Measurements from ENCODE around the gene DCLK1. TPM values are rescaled to one million over a fixed set of nuclear protein-coding genes. Genes with fewer than 3 reads are reported as not detected.

DCLK1 gene
- total RNA-seq, 5 donors from 2014 or later (not counting 1 experiment from before 2014, with no cell fraction given), result 0.03 to 0.09 TPM; not detected in 3

DNA sequence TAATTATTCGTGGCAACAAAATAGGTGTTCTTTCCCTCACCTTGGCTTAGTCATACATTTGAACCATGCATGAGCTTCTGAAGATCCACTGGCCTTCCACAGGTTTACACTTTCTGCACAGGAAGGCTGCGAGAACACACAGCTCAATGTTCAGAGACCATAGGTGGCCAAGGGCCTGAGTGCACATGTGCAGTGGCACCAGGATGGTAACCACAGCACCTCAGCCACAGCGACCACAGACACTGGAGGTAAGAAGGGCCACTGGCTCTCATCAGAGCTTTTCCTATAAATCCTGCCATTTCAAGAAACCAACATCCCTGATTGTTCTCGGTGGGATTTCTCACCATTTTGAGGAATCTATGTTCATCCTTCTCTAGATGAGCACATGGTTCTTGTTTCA lies 1.6 kb downstream of the DCLK1 start:
- no peak for ATAC-seq (replicated peaks in 1 of 4)
- Histone ChIP-seq H3K27me3 (replicated peaks in 1 of 2; ENCODE audit: control insufficient read depth in 2 of 2, extremely low read depth in 1 of 2, insufficient read depth in 2 of 2, low read length in 1 of 2) (peaks cover 19 to 23% of the 10 kb centered on the region in 2 experiments), H3K4me3 (ENCODE audit: control insufficient read depth in 1 of 2, extremely low read depth in 1 of 2, low read length in 1 of 2) (no peak overlapping the region), H3K4me1 (ENCODE audit: control insufficient read depth in 1 of 2, extremely low read depth in 1 of 2, insufficient read depth in 2 of 2, low read length in 2 of 2) (no peaks in the 10 kb centered on the region), H3K27ac (ENCODE audit: low read length) (no peak overlapping the region), H3K36me3 (ENCODE audit: control insufficient read depth in 2 of 2, extremely low read depth in 1 of 2, insufficient read depth in 1 of 2, low read length in 1 of 2) (no peaks in the 10 kb centered on the region), H3K9me3 (no peaks in the 10 kb centered on the region)
- no peak for DNase-seq
- peaks cover 20 to 25% of the 10 kb centered on the region in 2 donors for H3K27me3 Mint-ChIP-seq
- no peaks in the 10 kb centered on the region for H3K36me3 Mint-ChIP-seq
- 85% methylated on average over 4 of the region's 4 CpGs for WGBS (ENCODE audit: insufficient coverage)
- ChIA-PET CTCF (interaction anchor here in 1 of 2 donors (0.6 kb wide), 1 partner anchor 10 kb away, joined by 3 read pairs; no protein-coding TSS in a partner anchor), POLR2A (no interaction called here)
- no peak overlapping the region for H3K4me3 Mint-ChIP-seq
- no peak overlapping the region for H3K27ac Mint-ChIP-seq
- H3K9me3 Mint-ChIP-seq, result peaks cover 0 to 5% (median 2%) of the 10 kb centered on the region in 3 donors
- peaks cover 0 to 2% (median 0%) of the 10 kb centered on the region in 3 donors for H3K4me1 Mint-ChIP-seq

DNA sequence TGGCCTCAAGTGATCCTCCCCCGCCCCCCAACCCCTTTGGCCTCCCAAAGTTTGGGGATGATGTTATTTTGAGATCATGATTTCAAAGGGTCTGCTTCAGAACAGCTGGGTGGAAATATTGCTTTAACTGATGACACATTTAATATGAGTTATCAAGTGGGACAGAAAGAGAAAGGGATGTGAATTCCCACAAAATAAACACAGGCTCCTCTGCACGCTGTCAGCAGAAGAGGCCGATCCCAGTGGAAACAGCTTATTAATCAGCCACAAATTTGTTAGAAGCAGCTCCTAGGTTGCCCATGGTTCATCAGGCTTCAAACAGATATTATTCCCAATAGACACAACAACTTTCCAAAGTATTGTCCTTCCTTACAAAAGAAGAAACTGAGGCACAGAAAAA lies 4.7 kb downstream of the DCLK1 start:
- no peak overlapping the region for H3K4me3 ChIP-seq (ENCODE audit: control insufficient read depth in 1 of 2, extremely low read depth in 1 of 2, low read length in 1 of 2)
- H3K4me1 ChIP-seq (ENCODE audit: control insufficient read depth in 1 of 2, extremely low read depth in 1 of 2, insufficient read depth in 2 of 2, low read length in 2 of 2), result no peaks in the 10 kb centered on the region
- Mint-ChIP-seq H3K4me1 (peaks cover 0 to 2% (median 0%) of the 10 kb centered on the region in 3 donors), H3K27ac (no peak overlapping the region), H3K4me3 (no peak overlapping the region), H3K36me3 (no peaks in the 10 kb centered on the region), H3K27me3 (peaks cover 7 to 8% of the 10 kb centered on the region in 2 donors), H3K9me3 (peaks cover 0 to 2% (median 0%) of the 10 kb centered on the region in 3 donors)
- no CpG with 5 or more reads among the region's 3 CpGs for WGBS (ENCODE audit: insufficient coverage)
- H3K36me3 ChIP-seq (ENCODE audit: control insufficient read depth in 2 of 2, extremely low read depth in 1 of 2, insufficient read depth in 1 of 2, low read length in 1 of 2), result no peaks in the 10 kb centered on the region
- ATAC-seq (replicated peaks in 1 of 4) (no peak), DNase-seq (no peak)
- no peaks in the 10 kb centered on the region for H3K9me3 ChIP-seq
- POLR2A ChIA-PET, result no interaction called here
- CTCF ChIA-PET, result no interaction called here
- peaks cover 11 to 13% of the 10 kb centered on the region in 2 experiments for H3K27me3 ChIP-seq (replicated peaks in 1 of 2; ENCODE audit: control insufficient read depth in 2 of 2, extremely low read depth in 1 of 2, insufficient read depth in 2 of 2, low read length in 1 of 2)
- no peak overlapping the region for H3K27ac ChIP-seq (ENCODE audit: low read length)

DNA sequence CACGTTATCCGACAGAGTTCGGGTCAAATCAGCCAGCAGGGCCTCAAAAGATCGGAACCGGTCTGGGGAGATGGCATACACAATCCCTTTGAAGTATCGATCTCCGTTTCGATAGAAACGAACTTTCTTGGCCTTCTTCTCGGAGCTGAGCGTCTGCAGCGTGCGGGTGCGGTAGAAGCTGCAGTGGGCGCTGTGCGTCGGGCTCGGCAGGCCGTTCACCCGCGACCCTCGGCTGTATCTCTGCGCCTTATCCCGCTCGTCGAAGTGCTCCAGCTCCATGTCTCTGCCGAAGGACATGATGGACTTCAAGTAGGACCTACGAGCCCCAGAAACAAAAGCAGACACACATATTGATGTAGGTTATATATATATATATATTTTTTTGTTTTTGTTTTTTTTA lies 5.3 kb downstream of the DCLK1 start:
- 88% methylated on average over 21 of the region's 28 CpGs for WGBS (ENCODE audit: insufficient coverage)
- Histone ChIP-seq H3K36me3 (ENCODE audit: control insufficient read depth in 2 of 2, extremely low read depth in 1 of 2, insufficient read depth in 1 of 2, low read length in 1 of 2) (no peaks in the 10 kb centered on the region), H3K27me3 (replicated peaks in 1 of 2; ENCODE audit: control insufficient read depth in 2 of 2, extremely low read depth in 1 of 2, insufficient read depth in 2 of 2, low read length in 1 of 2) (peaks cover 9 to 11% of the 10 kb centered on the region in 2 experiments), H3K27ac (ENCODE audit: low read length) (no peak overlapping the region), H3K9me3 (no peaks in the 10 kb centered on the region), H3K4me1 (ENCODE audit: control insufficient read depth in 1 of 2, extremely low read depth in 1 of 2, insufficient read depth in 2 of 2, low read length in 2 of 2) (no peaks in the 10 kb centered on the region), H3K4me3 (ENCODE audit: control insufficient read depth in 1 of 2, extremely low read depth in 1 of 2, low read length in 1 of 2) (no peak overlapping the region)
- ChIA-PET CTCF (no interaction called here), POLR2A (no interaction called here)
- no peak for DNase-seq
- Mint-ChIP-seq H3K27ac (no peak overlapping the region), H3K4me3 (no peak overlapping the region), H3K36me3 (no peaks in the 10 kb centered on the region), H3K27me3 (peaks cover 7% of the 10 kb centered on the region in 2 donors), H3K4me1 (peaks cover 0 to 2% (median 0%) of the 10 kb centered on the region in 3 donors), H3K9me3 (peaks cover 0 to 2% (median 0%) of the 10 kb centered on the region in 3 donors)
- ATAC-seq (replicated peaks in 1 of 4), result no peak

DNA sequence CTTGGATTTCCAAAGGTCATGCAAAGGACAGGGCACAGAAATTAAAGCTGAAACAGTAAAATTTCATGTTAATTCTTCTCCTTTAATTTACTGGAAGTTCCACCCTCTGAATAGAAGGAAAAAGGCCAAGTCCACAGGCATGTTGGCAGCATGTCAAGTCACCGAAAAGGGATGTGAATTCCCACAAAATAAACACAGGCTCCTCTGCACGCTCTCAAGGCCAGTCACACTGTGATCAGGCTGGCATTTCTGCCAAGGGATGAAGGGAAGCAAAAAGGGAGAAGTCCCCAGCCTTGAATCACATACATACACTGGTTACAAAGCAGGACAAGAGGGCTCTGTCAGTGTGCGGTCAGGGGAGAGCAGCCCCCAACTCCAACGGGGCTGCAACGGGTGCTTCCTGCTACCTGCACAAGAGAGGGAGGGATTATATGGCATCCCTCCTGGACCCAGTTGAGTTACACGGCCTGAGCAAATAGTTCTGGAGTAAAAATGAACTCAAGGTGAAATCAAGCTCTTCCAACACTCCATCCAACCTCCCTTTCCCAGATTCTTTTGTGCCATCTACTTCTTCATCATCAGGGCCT lies 6.9 kb downstream of the DCLK1 start:
- Mint-ChIP-seq H3K9me3 (peaks cover 0 to 2% (median 0%) of the 10 kb centered on the region in 3 donors), H3K27ac (no peak overlapping the region), H3K36me3 (no peaks in the 10 kb centered on the region), H3K27me3 (no peaks in the 10 kb centered on the region), H3K4me3 (no peak overlapping the region), H3K4me1 (no peaks in the 10 kb centered on the region)
- no peaks in the 10 kb centered on the region for H3K36me3 ChIP-seq (ENCODE audit: control insufficient read depth in 2 of 2, extremely low read depth in 1 of 2, insufficient read depth in 1 of 2, low read length in 1 of 2)
- WGBS (ENCODE audit: insufficient coverage), result 20% methylated on average over 1 of the region's 6 CpGs
- DNase-seq (no peak), ATAC-seq (replicated peaks in 1 of 4) (no peak)
- H3K27ac ChIP-seq (ENCODE audit: low read length), result no peak overlapping the region
- no peaks in the 10 kb centered on the region for H3K4me1 ChIP-seq (ENCODE audit: control insufficient read depth in 1 of 2, extremely low read depth in 1 of 2, insufficient read depth in 2 of 2, low read length in 2 of 2)
- peaks cover 0 to 4% of the 10 kb centered on the region in 2 experiments for H3K27me3 ChIP-seq (replicated peaks in 1 of 2; ENCODE audit: control insufficient read depth in 2 of 2, extremely low read depth in 1 of 2, insufficient read depth in 2 of 2, low read length in 1 of 2)
- ChIA-PET CTCF (no interaction called here), POLR2A (no interaction called here)
- no peak overlapping the region for H3K4me3 ChIP-seq (ENCODE audit: control insufficient read depth in 1 of 2, extremely low read depth in 1 of 2, low read length in 1 of 2)
- no peaks in the 10 kb centered on the region for H3K9me3 ChIP-seq

DNA sequence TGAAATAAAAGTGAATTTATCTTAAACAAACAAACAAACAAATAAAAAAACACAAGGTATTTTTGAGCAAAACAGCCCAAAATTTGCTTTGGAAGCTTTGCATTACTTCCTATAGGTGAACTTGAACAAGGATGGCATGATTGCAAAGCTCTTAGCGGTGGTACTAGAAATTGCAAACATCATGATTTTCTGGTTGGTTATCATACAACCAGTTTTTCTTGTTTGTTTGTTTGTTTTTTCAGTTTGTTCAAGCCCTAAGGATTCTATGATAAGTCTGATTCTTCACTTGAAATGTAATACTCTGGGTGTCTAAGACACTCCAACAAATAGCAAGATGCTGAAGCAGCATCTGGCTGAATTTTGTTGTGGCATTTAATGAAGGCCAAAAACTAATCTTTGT lies 15.9 kb downstream of the DCLK1 start:
- H3K36me3 Mint-ChIP-seq, result no peaks in the 10 kb centered on the region
- H3K27me3 Mint-ChIP-seq, result peaks cover 0 to 4% of the 10 kb centered on the region in 2 donors
- no peaks in the 10 kb centered on the region for H3K9me3 ChIP-seq
- no peaks in the 10 kb centered on the region for H3K27me3 ChIP-seq (replicated peaks in 1 of 2; ENCODE audit: control insufficient read depth in 2 of 2, extremely low read depth in 1 of 2, insufficient read depth in 2 of 2, low read length in 1 of 2)
- no peak overlapping the region for H3K27ac Mint-ChIP-seq
- no peaks in the 10 kb centered on the region for H3K4me1 ChIP-seq (ENCODE audit: control insufficient read depth in 1 of 2, extremely low read depth in 1 of 2, insufficient read depth in 2 of 2, low read length in 2 of 2)
- WGBS (ENCODE audit: insufficient coverage), result no CpG with 5 or more reads among the region's 1 CpG
- H3K27ac ChIP-seq (ENCODE audit: low read length), result no peak overlapping the region
- no peaks in the 10 kb centered on the region for H3K36me3 ChIP-seq (ENCODE audit: control insufficient read depth in 2 of 2, extremely low read depth in 1 of 2, insufficient read depth in 1 of 2, low read length in 1 of 2)
- CTCF ChIA-PET, result no interaction called here
- H3K4me3 Mint-ChIP-seq, result no peak overlapping the region
- H3K9me3 Mint-ChIP-seq, result peaks cover 0 to 9% (median 8%) of the 10 kb centered on the region in 3 donors
- POLR2A ChIA-PET, result no interaction called here
- H3K4me1 Mint-ChIP-seq, result no peaks in the 10 kb centered on the region
- DNase-seq (no peak), ATAC-seq (replicated peaks in 1 of 4) (no peak)
- no peak overlapping the region for H3K4me3 ChIP-seq (ENCODE audit: control insufficient read depth in 1 of 2, extremely low read depth in 1 of 2, low read length in 1 of 2)

DNA sequence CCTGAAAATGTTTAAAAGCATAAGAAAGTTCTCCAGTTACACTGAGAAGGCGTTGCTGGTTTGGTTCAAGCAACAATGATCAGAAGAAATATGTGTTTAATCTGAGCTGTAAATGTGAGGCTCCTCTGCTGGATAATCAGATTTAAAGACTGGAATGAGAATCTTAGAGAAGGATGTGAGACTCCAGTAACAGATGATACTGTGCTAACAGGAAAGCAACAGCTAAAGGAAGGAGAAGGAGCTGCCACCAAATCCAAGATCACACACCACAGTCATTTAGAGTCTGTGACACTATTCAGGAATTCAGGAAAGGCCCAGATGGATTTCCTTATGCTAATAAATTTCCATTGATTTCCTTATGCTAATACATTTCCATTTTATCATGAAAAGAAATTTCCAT lies 16.9 kb downstream of the DCLK1 start:
- POLR2A ChIA-PET, result no interaction called here
- Mint-ChIP-seq H3K4me3 (no peak overlapping the region), H3K4me1 (no peaks in the 10 kb centered on the region), H3K27ac (no peak overlapping the region), H3K36me3 (no peaks in the 10 kb centered on the region), H3K9me3 (peaks cover 0 to 9% (median 8%) of the 10 kb centered on the region in 3 donors), H3K27me3 (peaks cover 0 to 4% of the 10 kb centered on the region in 2 donors)
- H3K4me3 ChIP-seq (ENCODE audit: control insufficient read depth in 1 of 2, extremely low read depth in 1 of 2, low read length in 1 of 2), result no peak overlapping the region
- no peaks in the 10 kb centered on the region for H3K36me3 ChIP-seq (ENCODE audit: control insufficient read depth in 2 of 2, extremely low read depth in 1 of 2, insufficient read depth in 1 of 2, low read length in 1 of 2)
- 43% methylated on average over 1 of the region's 1 CpG for WGBS (ENCODE audit: insufficient coverage)
- DNase-seq (no peak), ATAC-seq (replicated peaks in 1 of 4) (no peak)
- H3K4me1 ChIP-seq (ENCODE audit: control insufficient read depth in 1 of 2, extremely low read depth in 1 of 2, insufficient read depth in 2 of 2, low read length in 2 of 2), result no peaks in the 10 kb centered on the region
- CTCF ChIA-PET, result no interaction called here
- H3K27me3 ChIP-seq (replicated peaks in 1 of 2; ENCODE audit: control insufficient read depth in 2 of 2, extremely low read depth in 1 of 2, insufficient read depth in 2 of 2, low read length in 1 of 2), result no peaks in the 10 kb centered on the region
- H3K27ac ChIP-seq (ENCODE audit: low read length), result no peak overlapping the region
- no peaks in the 10 kb centered on the region for H3K9me3 ChIP-seq

DNA sequence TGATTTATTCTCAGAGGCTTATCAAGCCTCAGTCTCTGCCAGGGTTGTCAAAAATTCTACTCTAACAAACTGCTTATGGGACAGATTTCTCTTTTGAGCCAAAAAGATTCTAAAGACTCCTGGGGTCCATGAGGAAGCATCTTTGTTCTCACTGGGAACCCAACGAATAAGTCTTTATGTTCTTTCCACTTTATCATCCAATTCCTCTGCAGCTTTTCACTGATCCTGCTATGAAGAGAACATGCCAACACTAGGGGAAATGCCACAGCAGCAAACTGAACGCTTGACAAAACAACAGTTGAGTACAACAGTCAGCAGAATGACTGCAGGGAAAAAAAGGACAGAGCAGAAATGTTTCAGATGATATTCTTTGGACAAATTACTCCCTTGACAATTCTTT lies 22.2 kb downstream of the DCLK1 start:
- DNase-seq, result no peak

More for the DNA sequence above, 22.2 kb downstream of the DCLK1 start:
- ATAC-seq (replicated peaks in 1 of 4), result no peak
- Histone ChIP-seq H3K27ac (ENCODE audit: low read length) (no peak overlapping the region), H3K9me3 (no peaks in the 10 kb centered on the region), H3K36me3 (ENCODE audit: control insufficient read depth in 2 of 2, extremely low read depth in 1 of 2, insufficient read depth in 1 of 2, low read length in 1 of 2) (no peaks in the 10 kb centered on the region), H3K4me1 (ENCODE audit: control insufficient read depth in 1 of 2, extremely low read depth in 1 of 2, insufficient read depth in 2 of 2, low read length in 2 of 2) (no peaks in the 10 kb centered on the region), H3K4me3 (ENCODE audit: control insufficient read depth in 1 of 2, extremely low read depth in 1 of 2, low read length in 1 of 2) (no peak overlapping the region), H3K27me3 (replicated peaks in 1 of 2; ENCODE audit: control insufficient read depth in 2 of 2, extremely low read depth in 1 of 2, insufficient read depth in 2 of 2, low read length in 1 of 2) (no peaks in the 10 kb centered on the region)
- H3K9me3 Mint-ChIP-seq, result peaks cover 0 to 3% (median 0%) of the 10 kb centered on the region in 3 donors
- H3K27ac Mint-ChIP-seq, result no peak overlapping the region
- no peaks in the 10 kb centered on the region for H3K4me1 Mint-ChIP-seq
- 79% methylated on average over 2 of the region's 2 CpGs for WGBS (ENCODE audit: insufficient coverage)
- H3K4me3 Mint-ChIP-seq, result no peak overlapping the region
- peaks cover 0 to 4% of the 10 kb centered on the region in 2 donors for H3K27me3 Mint-ChIP-seq
- CTCF ChIA-PET, result no interaction called here
- POLR2A ChIA-PET, result no interaction called here
- H3K36me3 Mint-ChIP-seq, result no peaks in the 10 kb centered on the region
